Adrenal gland (tissue), 12 donors: Measurements from ENCODE around the gene ERC2. TPM values are rescaled to one million over a fixed set of nuclear protein-coding genes. Genes with fewer than 3 reads are reported as not detected.

Source experiments
- DNase-seq, 7 donors: peaks; one replicate each; pipeline ENCODE4 v3.0.0-alpha.2; 2019 to 2020
- H3K27ac ChIP-seq, 5 donors: fragments of 200-600 bp; sonication (generic) in 4 of 5; 1 replicate in 3 of 5; 2 replicates in 2 of 5; pipeline versions ENCODE4 v1.5.1 to v1.8.0; 2016 to 2020; ENCODE audit warnings: mild to moderate bottlenecking in 1 of 5
- H3K27me3 ChIP-seq: fragments of 200-600 bp; 2 replicates; pipeline ENCODE4 v1.8.0; 2021
- H3K36me3 ChIP-seq, 2 donors: fragments of 200-600 bp; replicated peaks in 1 of 2; 1 replicate in 1 of 2; 2 replicates in 1 of 2; pipeline versions ENCODE4 v1.5.1 to v1.8.0; 2018 to 2022
- H3K4me1 ChIP-seq, 2 donors: fragments of 200-600 bp; replicated peaks in 1 of 2; 1 replicate in 1 of 2; 2 replicates in 1 of 2; pipeline versions ENCODE4 v1.5.1 to v1.8.0; 2018 to 2021
- H3K4me3 ChIP-seq, 4 donors: fragments of 200-600 bp; sonication (generic) in 3 of 4; one replicate each; pipeline ENCODE4 v1.5.1; 2016 to 2018
- H3K9me3 ChIP-seq, 3 donors: fragments of 200-600 bp; sonication (generic) in 1 of 3; replicated peaks in 1 of 3; 1 replicate in 2 of 3; 2 replicates in 1 of 3; pipeline versions ENCODE4 v1.5.1 to v1.8.0; 2016 to 2021
- CTCF ChIP-seq, 6 experiments: fragments of 450-650 bp in 4 of 6; fragments of 200-600 bp in 2 of 6; sonication (generic) in 1 of 6; IDR thresholded peaks; 1 replicate in 5 of 6; 2 replicates in 1 of 6; pipeline versions ENCODE4 v1.5.1 to v1.8.0; 2016 to 2021; ENCODE audit warnings: antibody characterized with exemption in 6 of 6, mild to moderate bottlenecking in 2 of 6, moderate library complexity in 1 of 6
- POLR2A ChIP-seq, 2 donors: fragments of 450-650 bp; IDR thresholded peaks; one replicate each; pipeline ENCODE4 v1.6.1; 2017; ENCODE audit warnings: antibody characterized with exemption in 2 of 2, mild to moderate bottlenecking in 2 of 2, moderate library complexity in 1 of 2
- WGBS, 4 donors: extraction: QIAGEN DNeasy Blood & Tissue Kit in 2 of 4; methylation state at CpG; one replicate each; pipeline versions ENCODE4 v1.1.5 to v1.1.7; 2013 to 2017; 5-methylcytosine and 5-hydroxymethylcytosine counted together
- intact Hi-C, 2 donors: fragments of 100-400 bp; cut with DNase I; formaldehyde crosslinking; loops; one replicate each; pipeline versions ENCODE4 v1.14.1 to v1.15.0; 2022 to 2023
- polyA plus RNA-seq, 3 donors: library from polyadenylated mRNA; stranded (reverse); fragments of 200-250 nt in 2 of 3; fragments of 350-450 nt in 1 of 3; fragmentation: Illumina TruSeq in 1 of 3; extraction: RNeasy Lipid Tissue Mini Kit (QIAGEN cat#74804) in 1 of 3; gene quantifications; one replicate each; pipeline ENCODE4 v1.2.3, GENCODE V29; 2013 to 2014
- total RNA-seq, 9 donors: library from RNA; depleted of rRNA in 4 of 9; stranded (reverse); fragments of >200 nt in 4 of 9; fragments of 120-200 nt in 1 of 9; fragmentation: NEBNext Ultra II Directional in 1 of 9; extraction: Animal tissue kit (Norgen Biotek cat#: 25700) in 1 of 9; gene quantifications; one replicate each; pipeline versions ENCODE4 v1.1.0 to v1.2.4, GENCODE V29; 2013 to 2023
- donor health status: healthy with polysubstance abuse.
- donor health status: Bipolar disorder and iron deficiency.
- donor health status: DM: yes; HTN: yes; CAD: no.
- donor health status: DM: no; HTN: no; CAD: no.
- donor health status: DM: no; HTN: no; CAD: no.
- donor health status: DM: yes; HTN: yes; CAD: no.

The ERC2 gene
- total and polyA plus RNA-seq, 12 donors: 0.47 to 5.8 (median 1.5) TPM

GRCh38 chr3:55789516-55789915 is 678.8 kb downstream of the ERC2 start:
- intact Hi-C loops: no loop called here
- Histone ChIP-seq H3K4me3 (no peak overlapping the region), H3K4me1 (no peaks in the 10 kb centered on the region), H3K9me3 (no peaks in the 10 kb centered on the region), H3K27me3 (no peaks in the 10 kb centered on the region), H3K27ac (no peak overlapping the region), H3K36me3 (no peaks in the 10 kb centered on the region)
- no peak for TF ChIP-seq POLR2A (IDR thresholded peaks at IDR 0.05)
- no peak for TF ChIP-seq CTCF (IDR thresholded peaks at IDR 0.05)
- 75 to 86% (median 81%) methylated on average over 2 of the region's 2 CpGs for WGBS, 4 donors
- no peak for DNase-seq

GRCh38 chr3:55782807-55783206 is 685.5 kb downstream of the ERC2 start:
- no peak for DNase-seq
- no peak overlapping the region for H3K27ac ChIP-seq
- 68 to 76% (median 71%) methylated on average over 3 of the region's 3 CpGs for WGBS, 4 donors

GRCh38 chr3:55782351-55782750 is 685.9 kb downstream of the ERC2 start:
- Histone ChIP-seq H3K4me3 (no peak overlapping the region), H3K27me3 (no peaks in the 10 kb centered on the region), H3K9me3 (peaks cover 0 to 5% (median 0%) of the 10 kb centered on the region in 3 donors), H3K27ac (no peak overlapping the region), H3K4me1 (no peaks in the 10 kb centered on the region), H3K36me3 (no peaks in the 10 kb centered on the region)
- no peak for DNase-seq
- no peak for TF ChIP-seq CTCF (IDR thresholded peaks at IDR 0.05)
- TF ChIP-seq POLR2A (IDR thresholded peaks at IDR 0.05): no peak
- intact Hi-C loops: no loop called here
- 72 to 77% (median 74%) methylated on average over 4 of the region's 4 CpGs for whole genome bisulfite sequencing, 4 donors

More at GRCh38 chr3:55782807-55783206, 685.5 kb downstream of the ERC2 start:
- H3K27me3 ChIP-seq: no peaks in the 10 kb centered on the region
- intact Hi-C loops: no loop called here
- H3K36me3 ChIP-seq: no peaks in the 10 kb centered on the region
- TF ChIP-seq POLR2A (IDR thresholded peaks at IDR 0.05) (no peak), CTCF (IDR thresholded peaks at IDR 0.05) (no peak)
- H3K9me3 ChIP-seq: peaks cover 0 to 5% (median 0%) of the 10 kb centered on the region in 3 donors
- H3K4me3 ChIP-seq: no peak overlapping the region
- H3K4me1 ChIP-seq: no peaks in the 10 kb centered on the region

GRCh38 chr3:55780913-55781312 is 687.4 kb downstream of the ERC2 start:
- Histone ChIP-seq H3K27ac (no peak overlapping the region), H3K36me3 (no peaks in the 10 kb centered on the region), H3K4me1 (no peaks in the 10 kb centered on the region), H3K9me3 (peaks cover 0 to 5% (median 0%) of the 10 kb centered on the region in 3 donors), H3K4me3 (no peak overlapping the region), H3K27me3 (no peaks in the 10 kb centered on the region)
- no peak for DNase-seq
- WGBS, 4 donors: 51 to 79% (median 65%) methylated on average over 3 to 4 of the region's 4 CpGs
- intact Hi-C loops: no loop called here
- no peak for TF ChIP-seq POLR2A (IDR thresholded peaks at IDR 0.05)
- TF ChIP-seq CTCF (IDR thresholded peaks at IDR 0.05): no peak
